B cell (primary cell): ENCODE data around the gene LILRB4.
A peak's percentile ranks its signal among the peaks of the same experiment; 100 is the strongest.

Source experiments
- CTCF ChIP-seq: fragments of 200-600 bp; IDR thresholded peaks from one replicate; pipeline ENCODE4 v1.8.0; 2022; ENCODE audit warnings: antibody characterized with exemption, mild to moderate bottlenecking
- EZH2 ChIP-seq: IDR thresholded peaks from 2 replicates; pipeline ENCODE4 v1.6.1; 2012; ENCODE audit warnings: borderline replicate concordance, low read depth, mild to moderate bottlenecking, moderate library complexity, low read length; ENCODE audit not compliant: insufficient read depth, poor library complexity, severe bottlenecking

GRCh38 chr19:54674021-54674617 is 11.3 kb downstream of the LILRB4 start:
- TF ChIP-seq CTCF (peak; percentile 73), EZH2 (no peak)
